HL-60 (cell line): ENCODE results near the gene EOMES.

Experiments
- DNase-seq, 2 experiments: peaks; one replicate each; pipeline ENCODE4 v3.0.0-alpha.2; 2010 to 2020; ENCODE audit warnings: low read depth in 1 of 2, low spot score in 1 of 2
- H3K27ac ChIP-seq: fragments of 250-450 bp; sonication (Bioruptor Pico); replicated peaks from 2 replicates; pipeline ENCODE4 v1.5.1; 2020; ENCODE audit warnings: mild to moderate bottlenecking, moderate library complexity
- H3K27me3 ChIP-seq: fragments of 250-450 bp; sonication (Bioruptor Pico); 2 replicates; pipeline ENCODE4 v1.5.1; 2021; ENCODE audit warnings: mild to moderate bottlenecking, moderate library complexity; ENCODE audit not compliant: insufficient read depth, poor library complexity, severe bottlenecking
- H3K4me3 ChIP-seq: replicated peaks from 2 replicates; pipeline ENCODE4 v1.5.1; 2011; ENCODE audit warnings: mild to moderate bottlenecking, control low read depth, low read length; ENCODE audit not compliant: insufficient read depth
- GABPA ChIP-seq: IDR thresholded peaks from 2 replicates; pipeline ENCODE4 v1.6.1; 2012; ENCODE audit warnings: low read depth
- POLR2AphosphoS5 ChIP-seq: IDR thresholded peaks from 2 replicates; pipeline ENCODE4 v1.6.1; 2012; ENCODE audit warnings: low read depth
- SPI1 ChIP-seq: IDR thresholded peaks from 2 replicates; pipeline ENCODE4 v1.6.1; 2012; ENCODE audit warnings: low read depth, mild to moderate bottlenecking, borderline replicate concordance
- TF ChIP-seq, protein P1 (sequence below): IDR thresholded peaks from one replicate; pipeline ENCODE4 v1.5.1; 2011; ENCODE audit warnings: low read length, control low read depth, inconsistent platforms; ENCODE audit not compliant: insufficient read depth
- TF ChIP-seq, protein P2 (sequence below): IDR thresholded peaks from 2 replicates; pipeline ENCODE4 v1.6.1; 2012; ENCODE audit warnings: low read depth; ENCODE audit not compliant: insufficient replicate concordance

EOMES gene

DNA sequence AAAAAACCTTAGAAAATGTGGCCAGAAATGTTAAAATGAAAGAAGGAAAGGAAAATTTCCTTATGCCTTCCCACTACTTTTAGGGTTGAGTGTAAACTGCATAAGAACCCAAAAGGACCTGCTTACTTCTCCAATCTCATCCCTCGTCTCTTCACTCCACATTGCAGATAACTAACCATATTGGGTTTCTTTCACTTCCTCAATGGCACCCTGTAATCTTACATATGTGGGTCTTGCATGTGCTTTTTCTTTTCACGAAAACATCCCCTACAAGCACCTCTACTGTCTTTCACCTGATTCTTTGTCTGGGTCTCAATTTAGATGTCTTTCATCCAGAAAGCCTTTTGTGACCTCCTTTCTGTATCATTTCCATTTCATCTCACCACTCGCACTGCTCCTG is 23.1 kb downstream of the EOMES start:
- H3K4me3 ChIP-seq: no peak overlapping the region
- DNase-seq: no peak
- H3K27me3 ChIP-seq: no peaks in the 10 kb centered on the region
- H3K27ac ChIP-seq: no peak overlapping the region
- TF ChIP-seq, protein P1, sequence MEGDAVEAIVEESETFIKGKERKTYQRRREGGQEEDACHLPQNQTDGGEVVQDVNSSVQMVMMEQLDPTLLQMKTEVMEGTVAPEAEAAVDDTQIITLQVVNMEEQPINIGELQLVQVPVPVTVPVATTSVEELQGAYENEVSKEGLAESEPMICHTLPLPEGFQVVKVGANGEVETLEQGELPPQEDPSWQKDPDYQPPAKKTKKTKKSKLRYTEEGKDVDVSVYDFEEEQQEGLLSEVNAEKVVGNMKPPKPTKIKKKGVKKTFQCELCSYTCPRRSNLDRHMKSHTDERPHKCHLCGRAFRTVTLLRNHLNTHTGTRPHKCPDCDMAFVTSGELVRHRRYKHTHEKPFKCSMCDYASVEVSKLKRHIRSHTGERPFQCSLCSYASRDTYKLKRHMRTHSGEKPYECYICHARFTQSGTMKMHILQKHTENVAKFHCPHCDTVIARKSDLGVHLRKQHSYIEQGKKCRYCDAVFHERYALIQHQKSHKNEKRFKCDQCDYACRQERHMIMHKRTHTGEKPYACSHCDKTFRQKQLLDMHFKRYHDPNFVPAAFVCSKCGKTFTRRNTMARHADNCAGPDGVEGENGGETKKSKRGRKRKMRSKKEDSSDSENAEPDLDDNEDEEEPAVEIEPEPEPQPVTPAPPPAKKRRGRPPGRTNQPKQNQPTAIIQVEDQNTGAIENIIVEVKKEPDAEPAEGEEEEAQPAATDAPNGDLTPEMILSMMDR: no peak
- no peak for TF ChIP-seq SPI1

DNA sequence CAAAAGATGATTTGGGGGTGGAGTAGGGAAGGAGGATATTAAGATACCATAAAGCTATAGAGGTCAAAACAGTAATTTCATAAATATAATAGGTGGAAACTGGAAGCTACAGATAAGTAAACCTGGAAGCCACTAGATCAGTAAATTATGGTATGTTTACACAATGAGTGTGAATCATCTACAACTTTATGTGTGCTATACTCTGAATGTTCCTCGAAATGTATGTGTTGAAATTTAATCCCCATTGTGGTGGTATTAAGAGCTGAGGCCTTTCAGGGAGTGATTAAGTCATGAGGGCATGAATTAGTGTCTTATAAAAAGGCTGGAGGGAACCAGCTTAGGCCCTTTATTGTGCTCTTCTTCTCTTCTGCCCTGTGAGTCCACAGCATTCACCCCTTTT is 25.2 kb downstream of the EOMES start:
- Histone ChIP-seq H3K27ac (no peak overlapping the region), H3K27me3 (no peaks in the 10 kb centered on the region), H3K4me3 (no peak overlapping the region)
- TF ChIP-seq, protein P2, sequence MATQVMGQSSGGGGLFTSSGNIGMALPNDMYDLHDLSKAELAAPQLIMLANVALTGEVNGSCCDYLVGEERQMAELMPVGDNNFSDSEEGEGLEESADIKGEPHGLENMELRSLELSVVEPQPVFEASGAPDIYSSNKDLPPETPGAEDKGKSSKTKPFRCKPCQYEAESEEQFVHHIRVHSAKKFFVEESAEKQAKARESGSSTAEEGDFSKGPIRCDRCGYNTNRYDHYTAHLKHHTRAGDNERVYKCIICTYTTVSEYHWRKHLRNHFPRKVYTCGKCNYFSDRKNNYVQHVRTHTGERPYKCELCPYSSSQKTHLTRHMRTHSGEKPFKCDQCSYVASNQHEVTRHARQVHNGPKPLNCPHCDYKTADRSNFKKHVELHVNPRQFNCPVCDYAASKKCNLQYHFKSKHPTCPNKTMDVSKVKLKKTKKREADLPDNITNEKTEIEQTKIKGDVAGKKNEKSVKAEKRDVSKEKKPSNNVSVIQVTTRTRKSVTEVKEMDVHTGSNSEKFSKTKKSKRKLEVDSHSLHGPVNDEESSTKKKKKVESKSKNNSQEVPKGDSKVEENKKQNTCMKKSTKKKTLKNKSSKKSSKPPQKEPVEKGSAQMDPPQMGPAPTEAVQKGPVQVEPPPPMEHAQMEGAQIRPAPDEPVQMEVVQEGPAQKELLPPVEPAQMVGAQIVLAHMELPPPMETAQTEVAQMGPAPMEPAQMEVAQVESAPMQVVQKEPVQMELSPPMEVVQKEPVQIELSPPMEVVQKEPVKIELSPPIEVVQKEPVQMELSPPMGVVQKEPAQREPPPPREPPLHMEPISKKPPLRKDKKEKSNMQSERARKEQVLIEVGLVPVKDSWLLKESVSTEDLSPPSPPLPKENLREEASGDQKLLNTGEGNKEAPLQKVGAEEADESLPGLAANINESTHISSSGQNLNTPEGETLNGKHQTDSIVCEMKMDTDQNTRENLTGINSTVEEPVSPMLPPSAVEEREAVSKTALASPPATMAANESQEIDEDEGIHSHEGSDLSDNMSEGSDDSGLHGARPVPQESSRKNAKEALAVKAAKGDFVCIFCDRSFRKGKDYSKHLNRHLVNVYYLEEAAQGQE: no peak
- TF ChIP-seq, protein P1: no peak
- no peak for TF ChIP-seq POLR2AphosphoS5
- no peak for DNase-seq

DNA sequence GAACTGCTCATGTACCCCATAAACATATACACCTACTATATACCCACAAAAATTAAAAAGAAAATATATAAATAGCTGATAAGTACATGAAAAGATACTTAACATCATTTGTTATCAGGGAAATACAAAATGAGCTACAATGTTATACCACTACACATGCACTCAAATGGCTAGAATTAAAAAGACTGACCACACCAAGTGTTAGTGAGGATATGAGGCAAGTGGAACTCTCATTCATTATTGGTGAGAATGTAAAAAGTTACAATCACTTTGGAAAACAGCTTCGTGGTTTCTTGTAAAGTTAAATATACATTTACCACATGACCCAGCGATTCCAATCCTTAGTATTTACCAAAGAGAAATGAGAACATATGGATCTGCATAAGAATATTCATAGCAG is 26.5 kb downstream of the EOMES start:
- Histone ChIP-seq H3K27me3 (no peaks in the 10 kb centered on the region), H3K4me3 (no peak overlapping the region), H3K27ac (no peak overlapping the region)
- TF ChIP-seq SPI1 (no peak), POLR2AphosphoS5 (no peak)
- TF ChIP-seq, protein P1: no peak
- DNase-seq: no peak

DNA sequence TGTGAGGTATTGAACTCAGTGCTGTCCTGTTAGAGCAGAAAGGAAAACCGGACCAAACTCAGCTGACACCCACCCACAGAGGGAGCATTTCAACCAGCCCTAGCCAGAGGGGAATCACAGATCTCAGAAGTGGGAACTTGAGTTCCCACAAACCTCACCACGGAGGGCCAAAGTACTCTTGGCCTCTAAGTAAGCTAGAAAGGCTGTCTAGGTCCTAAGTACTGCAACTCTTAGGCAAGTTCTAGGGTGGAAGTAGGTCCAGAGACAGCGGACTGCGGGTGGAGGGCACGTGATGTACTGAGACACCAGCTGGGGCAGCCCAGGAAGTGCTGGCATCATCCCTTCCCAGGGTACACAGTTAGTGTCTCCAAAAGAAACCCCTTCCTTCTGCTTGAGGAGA is 34.1 kb downstream of the EOMES start:
- Histone ChIP-seq H3K27me3 (no peaks in the 10 kb centered on the region), H3K27ac (no peak overlapping the region), H3K4me3 (no peak overlapping the region)
- peak in 1 of 2 experiments; percentile 76 for DNase-seq
- TF ChIP-seq, protein P2: no peak
- no peak for TF ChIP-seq GABPA
- TF ChIP-seq POLR2AphosphoS5: no peak
- TF ChIP-seq, protein P1: no peak
- TF ChIP-seq SPI1: no peak; the same call in 1 of the 2 replicates
